BJ (cell line): ENCODE measurements around the gene BAG5. TPM values are rescaled to one million over a fixed set of nuclear protein-coding genes. Genes with fewer than 3 reads are reported as not detected.

Experiments used
- CTCF ChIA-PET: fragments of 350-600 bp; formaldehyde crosslinking; extraction: SDS; loops from one replicate; lab custom pipeline; 2021; ENCODE audit warnings: antibody characterized with exemption, inconsistent platforms; lab: Yijun Ruan, JAX
- POLR2A ChIA-PET: fragments of 300-600 bp; sonication (Branson Sonifier 250); formaldehyde crosslinking; extraction: SDS; loops from one replicate; lab custom pipeline; 2021; ENCODE audit warnings: antibody characterized with exemption; lab: Charles Lee
- DNase-seq: peaks from one replicate; pipeline ENCODE4 v3.0.0-alpha.2; 2011; ENCODE audit warnings: low read depth
- H3K27me3 ChIP-seq: 2 replicates; pipeline ENCODE4 v1.6.0; 2011; ENCODE audit warnings: low read length; ENCODE audit not compliant: control insufficient read depth, insufficient read depth
- H3K36me3 ChIP-seq: 2 replicates; pipeline ENCODE4 v1.5.1; 2011; ENCODE audit warnings: low read length; ENCODE audit not compliant: control insufficient read depth, insufficient read depth
- H3K4me3 ChIP-seq: 2 replicates; pipeline ENCODE4 v1.5.1; 2011; ENCODE audit warnings: low read depth, mild to moderate bottlenecking, control low read depth, low read length
- polyA plus RNA-seq: library from polyadenylated mRNA; depleted of rRNA; stranded (reverse); fragments of >200 nt; gene quantifications from 2 replicates; pipeline ENCODE4 v1.2.3, GENCODE V29; 2011
- TF ChIP-seq, protein P1 (sequence below): IDR thresholded peaks from 2 replicates; pipeline ENCODE4 v1.5.1; 2011; ENCODE audit warnings: low read depth, mild to moderate bottlenecking, control low read depth, inconsistent platforms, low read length, moderate library complexity; ENCODE audit not compliant: insufficient read depth

The BAG5 gene
- polyA plus RNA-seq, 1 experiment: 4.9 TPM

DNA sequence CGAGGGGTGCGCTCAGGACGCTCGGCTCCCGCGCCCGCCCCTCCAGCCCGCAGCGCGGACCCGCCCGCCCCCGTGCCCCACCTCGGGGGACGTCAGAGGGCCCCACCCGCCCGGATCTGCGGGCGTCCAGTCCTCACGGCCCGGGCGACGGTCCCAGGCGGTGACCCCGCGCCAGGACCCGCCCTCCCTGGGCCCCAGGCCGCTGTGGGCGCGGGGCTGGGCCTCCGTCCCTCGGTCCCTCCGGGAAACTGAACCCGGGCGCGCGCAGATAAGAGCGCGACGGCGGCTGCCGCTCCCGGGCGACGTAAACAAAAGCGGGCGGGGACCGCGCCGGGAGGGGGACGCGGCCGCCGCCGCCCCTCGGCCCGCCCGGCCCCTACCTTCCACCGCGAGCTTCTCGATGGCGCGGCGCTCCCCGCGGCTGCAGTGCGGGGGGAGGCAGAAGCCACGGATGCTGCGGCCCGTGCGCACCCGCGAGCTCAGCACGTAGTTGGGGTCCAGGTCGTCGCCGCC is 41.0 kb downstream of the BAG5 start:
- Histone ChIP-seq H3K4me3 (peak overlapping the region; percentile 56), H3K27me3 (peaks cover 1% of the 10 kb centered on the region; the same call in 1 of the 2 replicates), H3K36me3 (peaks cover 2% of the 10 kb centered on the region)
- ChIA-PET CTCF (interaction anchor here (2.0 to 10.1 kb wide), 2 partner anchors 8 to 26 kb away, joined by 11 to 228 read pairs; partner anchors contain the start of gene TRMT61A), POLR2A (no interaction called here)
- TF ChIP-seq, protein P1, sequence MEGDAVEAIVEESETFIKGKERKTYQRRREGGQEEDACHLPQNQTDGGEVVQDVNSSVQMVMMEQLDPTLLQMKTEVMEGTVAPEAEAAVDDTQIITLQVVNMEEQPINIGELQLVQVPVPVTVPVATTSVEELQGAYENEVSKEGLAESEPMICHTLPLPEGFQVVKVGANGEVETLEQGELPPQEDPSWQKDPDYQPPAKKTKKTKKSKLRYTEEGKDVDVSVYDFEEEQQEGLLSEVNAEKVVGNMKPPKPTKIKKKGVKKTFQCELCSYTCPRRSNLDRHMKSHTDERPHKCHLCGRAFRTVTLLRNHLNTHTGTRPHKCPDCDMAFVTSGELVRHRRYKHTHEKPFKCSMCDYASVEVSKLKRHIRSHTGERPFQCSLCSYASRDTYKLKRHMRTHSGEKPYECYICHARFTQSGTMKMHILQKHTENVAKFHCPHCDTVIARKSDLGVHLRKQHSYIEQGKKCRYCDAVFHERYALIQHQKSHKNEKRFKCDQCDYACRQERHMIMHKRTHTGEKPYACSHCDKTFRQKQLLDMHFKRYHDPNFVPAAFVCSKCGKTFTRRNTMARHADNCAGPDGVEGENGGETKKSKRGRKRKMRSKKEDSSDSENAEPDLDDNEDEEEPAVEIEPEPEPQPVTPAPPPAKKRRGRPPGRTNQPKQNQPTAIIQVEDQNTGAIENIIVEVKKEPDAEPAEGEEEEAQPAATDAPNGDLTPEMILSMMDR: no peak
- DNase-seq: no peak

DNA sequence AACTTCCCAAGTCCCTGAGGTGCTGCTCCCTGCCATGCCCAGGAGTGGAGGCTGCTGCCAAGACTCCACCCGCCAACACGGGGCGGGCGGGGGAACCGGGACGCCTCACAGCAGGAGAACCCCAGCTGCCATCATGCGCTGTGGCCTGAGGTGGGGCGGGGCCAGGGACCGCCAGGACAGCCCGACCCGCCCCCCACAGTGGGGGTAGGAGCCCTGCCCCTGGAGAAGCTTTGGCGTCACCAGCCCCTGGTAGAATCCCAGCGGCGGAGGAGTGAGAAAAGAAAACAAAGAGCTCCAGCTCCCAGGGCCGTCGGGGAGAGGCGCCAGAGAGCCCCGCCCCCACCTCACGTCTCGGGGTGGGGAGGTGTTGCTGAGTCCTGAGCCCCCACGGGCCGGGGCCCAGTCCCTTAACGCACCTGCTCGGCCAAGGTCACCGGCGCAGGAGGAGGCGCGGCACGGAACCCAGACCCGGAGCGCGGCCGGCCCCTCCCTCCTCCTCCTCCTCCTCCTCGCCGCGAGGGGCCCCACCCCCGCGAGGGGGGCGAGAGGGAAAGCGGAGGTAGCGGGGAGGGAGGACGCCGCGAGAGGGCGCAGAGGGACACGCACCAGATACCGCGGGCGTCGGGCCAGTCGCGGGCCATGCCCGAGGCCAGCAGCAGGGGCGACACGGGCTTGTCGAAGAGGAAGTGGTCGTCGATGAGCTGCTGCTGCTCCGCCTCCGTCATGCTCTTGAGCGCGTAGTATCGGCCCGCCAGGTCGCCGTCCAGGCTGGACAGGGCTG is 41.6 kb downstream of the BAG5 start:
- peaks cover 2% of the 10 kb centered on the region for H3K36me3 ChIP-seq
- DNase-seq: no peak
- POLR2A ChIA-PET: no interaction called here
- CTCF ChIA-PET: interaction anchor here (2.0 to 10.1 kb wide), 2 partner anchors 9 to 27 kb away, joined by 11 to 228 read pairs; partner anchors contain the start of gene TRMT61A
- peaks cover 1% of the 10 kb centered on the region; the same call in 1 of the 2 replicates for H3K27me3 ChIP-seq
- TF ChIP-seq, protein P1: peak; percentile 68
- H3K4me3 ChIP-seq: peak overlapping the region; percentile 56

DNA sequence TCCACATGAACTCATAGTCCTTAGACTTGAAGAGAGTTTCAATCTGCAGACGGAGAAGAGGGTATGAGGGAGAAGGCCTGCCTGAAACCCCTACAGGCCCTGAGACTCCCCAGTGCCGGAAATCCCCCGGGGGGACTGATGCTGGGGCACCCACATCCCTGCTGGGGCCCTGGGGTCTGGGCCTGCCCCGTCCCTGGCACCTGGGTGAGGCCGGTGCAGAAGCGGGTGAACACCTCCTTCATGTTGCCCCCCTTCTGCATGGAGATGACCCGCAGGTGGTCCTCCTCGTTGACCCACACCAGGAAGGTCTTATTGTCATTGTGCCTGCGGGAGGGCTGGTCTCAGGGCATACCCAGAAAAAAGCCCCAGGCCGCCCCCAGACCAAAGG is 42.2 kb downstream of the BAG5 start:
- peaks cover 1% of the 10 kb centered on the region; the same call in 1 of the 2 replicates for H3K27me3 ChIP-seq
- H3K36me3 ChIP-seq: peaks cover 4% of the 10 kb centered on the region
- CTCF ChIA-PET: interaction anchor here (2.0 to 10.1 kb wide), 2 partner anchors 9 to 27 kb away, joined by 11 to 228 read pairs; partner anchors contain the start of gene TRMT61A
- POLR2A ChIA-PET: no interaction called here
- TF ChIP-seq, protein P1: no peak
- no peak for DNase-seq
- H3K4me3 ChIP-seq: no peak overlapping the region

DNA sequence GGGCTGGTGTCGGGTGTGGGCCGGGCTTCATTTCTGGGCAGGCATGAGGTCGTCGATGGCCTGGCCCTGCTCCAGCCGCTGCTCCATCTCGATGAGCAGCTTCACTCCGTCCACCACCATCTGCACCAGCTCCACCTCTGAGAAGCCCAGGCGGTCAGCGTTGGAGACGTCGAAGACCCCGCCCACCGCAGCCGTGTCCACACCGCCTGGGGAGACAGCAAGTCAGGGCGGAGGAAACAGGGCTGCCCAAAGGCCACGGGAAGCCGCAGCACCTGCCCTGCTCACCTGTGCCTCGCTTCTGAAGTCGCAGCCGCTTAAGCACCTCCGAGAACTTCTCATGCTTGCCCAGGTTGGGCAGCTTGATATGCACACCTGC is 42.6 kb downstream of the BAG5 start:
- POLR2A ChIA-PET: no interaction called here
- DNase-seq: no peak
- H3K36me3 ChIP-seq: peaks cover 6% of the 10 kb centered on the region
- no peak overlapping the region for H3K4me3 ChIP-seq
- TF ChIP-seq, protein P1: no peak
- CTCF ChIA-PET: interaction anchor here (1.1 to 10.1 kb wide), 7 partner anchors 8 to 42 kb away, joined by 4 to 228 read pairs (median 17); partner anchors contain the start of gene TRMT61A
- peaks cover 1% of the 10 kb centered on the region; the same call in 1 of the 2 replicates for H3K27me3 ChIP-seq
